ENCODE data around the gene CBY3.

GRCh38 chr5:179720222-179720621, 39.4 kb upstream of the CBY3 start:
- TF ChIP-seq, protein P1, sequence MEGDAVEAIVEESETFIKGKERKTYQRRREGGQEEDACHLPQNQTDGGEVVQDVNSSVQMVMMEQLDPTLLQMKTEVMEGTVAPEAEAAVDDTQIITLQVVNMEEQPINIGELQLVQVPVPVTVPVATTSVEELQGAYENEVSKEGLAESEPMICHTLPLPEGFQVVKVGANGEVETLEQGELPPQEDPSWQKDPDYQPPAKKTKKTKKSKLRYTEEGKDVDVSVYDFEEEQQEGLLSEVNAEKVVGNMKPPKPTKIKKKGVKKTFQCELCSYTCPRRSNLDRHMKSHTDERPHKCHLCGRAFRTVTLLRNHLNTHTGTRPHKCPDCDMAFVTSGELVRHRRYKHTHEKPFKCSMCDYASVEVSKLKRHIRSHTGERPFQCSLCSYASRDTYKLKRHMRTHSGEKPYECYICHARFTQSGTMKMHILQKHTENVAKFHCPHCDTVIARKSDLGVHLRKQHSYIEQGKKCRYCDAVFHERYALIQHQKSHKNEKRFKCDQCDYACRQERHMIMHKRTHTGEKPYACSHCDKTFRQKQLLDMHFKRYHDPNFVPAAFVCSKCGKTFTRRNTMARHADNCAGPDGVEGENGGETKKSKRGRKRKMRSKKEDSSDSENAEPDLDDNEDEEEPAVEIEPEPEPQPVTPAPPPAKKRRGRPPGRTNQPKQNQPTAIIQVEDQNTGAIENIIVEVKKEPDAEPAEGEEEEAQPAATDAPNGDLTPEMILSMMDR (IDR thresholded peaks at IDR 0.05) = no peak
- TF ChIP-seq POLR2A (IDR thresholded peaks at IDR 0.05) (no peak), POLR2AphosphoS5 (IDR thresholded peaks at IDR 0.05) (no peak)

All from transverse colon (tissue), 4 donors.